SK-N-SH (cell line): ENCODE results near the gene ELFN2. TPM values are rescaled to one million over a fixed set of nuclear protein-coding genes. Genes with fewer than 3 reads are reported as not detected.

ENCODE experiments used
- CTCF ChIA-PET: fragments of 300-600, 350-600 bp; formaldehyde crosslinking; extraction: SDS; loops from one replicate; lab custom pipeline; 2021; lab: Yijun Ruan, JAX
- POLR2A ChIA-PET: fragments of 350-600 bp; sonication (Branson Sonifier 250); formaldehyde crosslinking; extraction: SDS; loops from one replicate; lab custom pipeline; 2020; ENCODE audit warnings: antibody characterized with exemption, inconsistent platforms; lab: Yijun Ruan, JAX
- DNase-seq: peaks from one replicate; pipeline ENCODE4 v3.0.0; 2012
- H2AFZ ChIP-seq: fragments of 200-600 bp; sonication (generic); 2 replicates; pipeline ENCODE4 v1.8.1; 2016; ENCODE audit warnings: antibody characterized with exemption, mild to moderate bottlenecking, low read depth
- H3F3A ChIP-seq: fragments of 200-600 bp; sonication (generic); replicated peaks from 2 replicates; pipeline ENCODE3; 2016; ENCODE audit warnings: antibody characterized with exemption, mild to moderate bottlenecking; ENCODE audit not compliant: insufficient read depth
- H3K27ac ChIP-seq, 2 experiments: fragments of 200-500 bp in 1 of 2; fragments of 200-600 bp in 1 of 2; sonication (Bioruptor generic) in 1 of 2; sonication (generic), shearing (Covaris generic) in 1 of 2; 2 replicates each; pipeline versions ENCODE4 v1.5.1 to v1.6.1; 2014 to 2016; ENCODE audit warnings: low read depth in 2 of 2, inconsistent platforms in 1 of 2, low read length in 1 of 2, mild to moderate bottlenecking in 1 of 2, mixed read lengths in 1 of 2
- H3K27me3 ChIP-seq: fragments of 200-600 bp; sonication (generic), shearing (Covaris generic); 2 replicates; pipeline ENCODE4 v1.6.1; 2016; ENCODE audit warnings: mixed run types; ENCODE audit not compliant: insufficient read depth
- H3K36me3 ChIP-seq, 2 experiments: fragments of 200-500 bp in 1 of 2; fragments of 200-600 bp in 1 of 2; sonication (Bioruptor generic) in 1 of 2; sonication (generic) in 1 of 2; replicated peaks in 1 of 2; 2 replicates each; pipeline versions ENCODE3 to v1.5.1; 2014 to 2016; ENCODE audit warnings: low read length in 1 of 2, mild to moderate bottlenecking in 1 of 2; ENCODE audit not compliant: insufficient read depth in 2 of 2, control insufficient read depth in 1 of 2
- H3K4me1 ChIP-seq, 2 experiments: fragments of 200-500 bp in 1 of 2; fragments of 200-600 bp in 1 of 2; sonication (Bioruptor generic) in 1 of 2; sonication (generic), shearing (Covaris generic) in 1 of 2; 2 replicates each; pipeline versions ENCODE4 v1.5.1 to v1.6.1; 2014 to 2016; ENCODE audit warnings: low read depth in 1 of 2, low read length in 1 of 2, mixed run types in 1 of 2; ENCODE audit not compliant: insufficient read depth in 2 of 2, control insufficient read depth in 1 of 2
- H3K4me2 ChIP-seq: fragments of 200-600 bp; sonication (generic), shearing (Covaris generic); 2 replicates; pipeline ENCODE4 v1.6.1; 2017; ENCODE audit warnings: mixed run types
- H3K4me3 ChIP-seq, 2 experiments: fragments of 200-500 bp in 1 of 2; fragments of 200-600 bp in 1 of 2; sonication (Bioruptor generic) in 1 of 2; sonication (generic), shearing (Covaris generic) in 1 of 2; 2 replicates each; pipeline versions ENCODE4 v1.5.1 to v1.8.1; 2014 to 2016; ENCODE audit warnings: low read depth in 2 of 2, inconsistent platforms in 1 of 2, low read length in 1 of 2, mild to moderate bottlenecking in 1 of 2, mixed read lengths in 1 of 2, moderate library complexity in 1 of 2
- H3K79me2 ChIP-seq: fragments of 200-600 bp; sonication (generic); 2 replicates; pipeline ENCODE4 v1.8.1; 2017; ENCODE audit warnings: mild to moderate bottlenecking; ENCODE audit not compliant: insufficient read depth
- H3K9ac ChIP-seq: fragments of 200-600 bp; sonication (generic); 2 replicates; pipeline ENCODE4 v1.6.1; 2017; ENCODE audit warnings: mixed run types
- H3K9me2 ChIP-seq: fragments of 200-600 bp; sonication (generic); 2 replicates; pipeline ENCODE4 v1.6.1; 2017; ENCODE audit warnings: mixed run types
- H3K9me3 ChIP-seq: fragments of 200-600 bp; sonication (generic); 2 replicates; pipeline ENCODE4 v1.6.1; 2017; ENCODE audit warnings: mixed run types, mild to moderate bottlenecking, moderate library complexity
- H4K20me1 ChIP-seq: fragments of 200-600 bp; sonication (generic); 2 replicates; pipeline ENCODE4 v1.6.1; 2017; ENCODE audit warnings: mild to moderate bottlenecking, mixed run types; ENCODE audit not compliant: insufficient read depth
- FOSL2 ChIP-seq: IDR thresholded peaks from 2 replicates; pipeline ENCODE4 v1.4.0; 2012; ENCODE audit warnings: low read depth, mild to moderate bottlenecking, moderate library complexity, borderline replicate concordance
- FOXJ3 ChIP-seq: sonication (generic); formaldehyde crosslinking; IDR thresholded peaks from 2 replicates; pipeline ENCODE4 v1.5.1; 2020; ENCODE audit warnings: mild to moderate bottlenecking, missing genetic modification reagents
- MXI1 ChIP-seq: IDR thresholded peaks from 2 replicates; pipeline ENCODE4 v1.6.1; 2012; ENCODE audit warnings: mild to moderate bottlenecking, low read depth, low read length, improper control_type of control experiment
- REST ChIP-seq: IDR thresholded peaks from 2 replicates; pipeline ENCODE4 v1.6.1; 2012; ENCODE audit warnings: mild to moderate bottlenecking, low read depth, low read length, moderate library complexity
- YY1 ChIP-seq: IDR thresholded peaks from 2 replicates; pipeline ENCODE4 v1.4.0; 2012; ENCODE audit warnings: low read depth, mild to moderate bottlenecking
- ZBTB33 ChIP-seq: IDR thresholded peaks from 2 replicates; pipeline ENCODE4 v1.4.0; 2012; ENCODE audit warnings: low read depth, borderline replicate concordance
- WGBS: methylation state at CpG from one replicate; pipeline ENCODE4 v1.1.6; 2017; ENCODE audit warnings: low lambda C conversion rate; 5-methylcytosine and 5-hydroxymethylcytosine counted together
- polyA plus RNA-seq, 3 experiments: library from polyadenylated mRNA; depleted of rRNA; stranded (reverse); fragments of >200 nt; gene quantifications; 2 replicates each; pipeline ENCODE4 v1.2.3, GENCODE V29; 2012
- TF ChIP-seq, protein P1 (sequence below): IDR thresholded peaks from 2 replicates; pipeline ENCODE4; 2012
- TF ChIP-seq, protein P2 (sequence below): fragments of 150-350 bp; IDR thresholded peaks from 2 replicates; pipeline ENCODE4 v1.6.1; 2017; ENCODE audit warnings: antibody characterized with exemption, low read length, low read depth, borderline replicate concordance
- TF ChIP-seq, protein P3 (sequence below): fragments of 200-600 bp; sonication (generic); IDR thresholded peaks from 2 replicates; pipeline ENCODE4 v1.6.1; 2017; ENCODE audit warnings: antibody characterized with exemption, mild to moderate bottlenecking, moderate library complexity

The ELFN2 gene
- polyA plus RNA-seq, 1 of the 3 experiments (the other 2 are of a cell fraction), result 2.8 TPM

DNA sequence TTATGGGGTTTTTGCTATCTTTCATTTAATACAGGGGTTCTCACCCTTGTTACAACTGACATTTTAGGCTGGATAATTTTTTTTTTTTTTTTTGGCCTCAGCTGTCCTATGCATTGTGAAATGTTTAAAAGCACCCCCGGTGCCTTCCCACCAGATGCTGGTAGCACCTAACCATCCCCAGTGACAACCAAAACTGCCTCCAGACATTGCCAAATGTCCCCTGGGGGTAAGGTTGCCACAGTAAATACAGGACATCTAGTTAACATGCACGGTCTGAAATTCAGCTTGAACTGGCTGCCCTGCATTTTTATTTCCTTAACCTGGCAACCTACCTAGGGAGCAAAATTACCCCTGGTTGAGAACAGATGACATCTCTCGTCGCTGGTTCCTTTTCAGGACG lies 72.6 kb downstream of the ELFN2 start:
- Histone ChIP-seq H3K4me2 (no peak overlapping the region), H3F3A (no peaks in the 10 kb centered on the region), H3K4me1 (peaks cover 0 to 9% of the 10 kb centered on the region in 2 experiments; a peak in 1 of 4 replicates), H3K27ac (no peak overlapping the region), H3K79me2 (no peaks in the 10 kb centered on the region), H3K36me3 (no peaks in the 10 kb centered on the region), H2AFZ (no peak overlapping the region), H3K27me3 (no peaks in the 10 kb centered on the region), H3K9me3 (no peaks in the 10 kb centered on the region), H3K9ac (no peak overlapping the region), H3K4me3 (no peak overlapping the region), H4K20me1 (no peaks in the 10 kb centered on the region), H3K9me2 (no peaks in the 10 kb centered on the region)
- ChIA-PET POLR2A (no interaction called here), CTCF (no interaction called here)
- 57% methylated on average over 5 of the region's 5 CpGs for WGBS
- TF ChIP-seq, protein P1, sequence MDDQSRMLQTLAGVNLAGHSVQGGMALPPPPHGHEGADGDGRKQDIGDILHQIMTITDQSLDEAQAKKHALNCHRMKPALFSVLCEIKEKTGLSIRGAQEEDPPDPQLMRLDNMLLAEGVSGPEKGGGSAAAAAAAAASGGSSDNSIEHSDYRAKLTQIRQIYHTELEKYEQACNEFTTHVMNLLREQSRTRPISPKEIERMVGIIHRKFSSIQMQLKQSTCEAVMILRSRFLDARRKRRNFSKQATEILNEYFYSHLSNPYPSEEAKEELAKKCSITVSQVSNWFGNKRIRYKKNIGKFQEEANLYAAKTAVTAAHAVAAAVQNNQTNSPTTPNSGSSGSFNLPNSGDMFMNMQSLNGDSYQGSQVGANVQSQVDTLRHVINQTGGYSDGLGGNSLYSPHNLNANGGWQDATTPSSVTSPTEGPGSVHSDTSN, result no peak
- no peak for TF ChIP-seq FOXJ3 (CRISPR knock-in tag)
- TF ChIP-seq, protein P2, sequence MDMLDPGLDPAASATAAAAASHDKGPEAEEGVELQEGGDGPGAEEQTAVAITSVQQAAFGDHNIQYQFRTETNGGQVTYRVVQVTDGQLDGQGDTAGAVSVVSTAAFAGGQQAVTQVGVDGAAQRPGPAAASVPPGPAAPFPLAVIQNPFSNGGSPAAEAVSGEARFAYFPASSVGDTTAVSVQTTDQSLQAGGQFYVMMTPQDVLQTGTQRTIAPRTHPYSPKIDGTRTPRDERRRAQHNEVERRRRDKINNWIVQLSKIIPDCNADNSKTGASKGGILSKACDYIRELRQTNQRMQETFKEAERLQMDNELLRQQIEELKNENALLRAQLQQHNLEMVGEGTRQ, result no peak
- TF ChIP-seq, protein P3, sequence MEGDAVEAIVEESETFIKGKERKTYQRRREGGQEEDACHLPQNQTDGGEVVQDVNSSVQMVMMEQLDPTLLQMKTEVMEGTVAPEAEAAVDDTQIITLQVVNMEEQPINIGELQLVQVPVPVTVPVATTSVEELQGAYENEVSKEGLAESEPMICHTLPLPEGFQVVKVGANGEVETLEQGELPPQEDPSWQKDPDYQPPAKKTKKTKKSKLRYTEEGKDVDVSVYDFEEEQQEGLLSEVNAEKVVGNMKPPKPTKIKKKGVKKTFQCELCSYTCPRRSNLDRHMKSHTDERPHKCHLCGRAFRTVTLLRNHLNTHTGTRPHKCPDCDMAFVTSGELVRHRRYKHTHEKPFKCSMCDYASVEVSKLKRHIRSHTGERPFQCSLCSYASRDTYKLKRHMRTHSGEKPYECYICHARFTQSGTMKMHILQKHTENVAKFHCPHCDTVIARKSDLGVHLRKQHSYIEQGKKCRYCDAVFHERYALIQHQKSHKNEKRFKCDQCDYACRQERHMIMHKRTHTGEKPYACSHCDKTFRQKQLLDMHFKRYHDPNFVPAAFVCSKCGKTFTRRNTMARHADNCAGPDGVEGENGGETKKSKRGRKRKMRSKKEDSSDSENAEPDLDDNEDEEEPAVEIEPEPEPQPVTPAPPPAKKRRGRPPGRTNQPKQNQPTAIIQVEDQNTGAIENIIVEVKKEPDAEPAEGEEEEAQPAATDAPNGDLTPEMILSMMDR, result no peak
- TF ChIP-seq YY1, result no peak
- no peak for TF ChIP-seq ZBTB33
- TF ChIP-seq FOSL2, result no peak
- TF ChIP-seq MXI1, result no peak
- no peak for TF ChIP-seq REST
- no peak for DNase-seq
